Heart left ventricle (tissue), 16 donors: ENCODE measurements around the gene TBC1D5. TPM values are rescaled to one million over a fixed set of nuclear protein-coding genes. Genes with fewer than 3 reads are reported as not detected.

ENCODE experiments used
- ATAC-seq, 4 donors: fragments of 200-7000 bp; cut with Tn5 transposase; one replicate each; pipeline ENCODE4 v1.9.1; 2020 to 2022; ENCODE audit warnings: moderate library complexity in 4 of 4, mild to moderate bottlenecking in 3 of 4, moderate number of reproducible peaks in 1 of 4
- DNase-seq, 5 donors: peaks; one replicate each; pipeline ENCODE4 v3.0.0-alpha.2; 2020
- H3K27ac ChIP-seq, 12 donors: fragments of 200-600 bp; sonication (generic) in 4 of 12; one replicate each; pipeline versions ENCODE4 v1.5.0 to v1.8.0; 2016 to 2022; ENCODE audit warnings: mild to moderate bottlenecking in 2 of 12
- H3K27me3 ChIP-seq, 9 donors: fragments of 200-600 bp; sonication (generic) in 2 of 9; one replicate each; pipeline versions ENCODE4 v1.5.1 to v1.8.0; 2016 to 2022; ENCODE audit warnings: mild to moderate bottlenecking in 3 of 9
- H3K36me3 ChIP-seq, 9 donors: fragments of 200-600 bp; sonication (generic) in 2 of 9; one replicate each; pipeline versions ENCODE4 v1.5.0 to v1.8.0; 2018 to 2022; ENCODE audit warnings: mild to moderate bottlenecking in 2 of 9
- H3K4me1 ChIP-seq, 12 donors: fragments of 200-600 bp; sonication (generic) in 4 of 12; one replicate each; pipeline versions ENCODE4 v1.5.0 to v1.8.0; 2016 to 2022; ENCODE audit warnings: mild to moderate bottlenecking in 3 of 12
- H3K4me3 ChIP-seq, 12 donors: fragments of 200-600 bp; sonication (generic) in 4 of 12; one replicate each; pipeline versions ENCODE4 v1.5.0 to v1.8.0; 2017 to 2022; ENCODE audit warnings: mild to moderate bottlenecking in 9 of 12, moderate library complexity in 4 of 12
- H3K9me3 ChIP-seq, 12 donors: fragments of 200-600 bp; sonication (generic) in 4 of 12; one replicate each; pipeline versions ENCODE4 v1.5.0 to v1.8.0; 2016 to 2022; ENCODE audit warnings: mild to moderate bottlenecking in 1 of 12
- POLR2A ChIP-seq, 2 donors: fragments of 450-650 bp; IDR thresholded peaks; one replicate each; pipeline ENCODE4 v1.6.1; 2017; ENCODE audit warnings: antibody characterized with exemption in 2 of 2, mild to moderate bottlenecking in 2 of 2, moderate library complexity in 2 of 2
- WGBS, 4 donors: extraction: QIAGEN DNeasy Blood & Tissue Kit in 2 of 4; methylation state at CpG; one replicate each; pipeline versions ENCODE4 v1.1.5 to v1.1.7; 2013 to 2018; 5-methylcytosine and 5-hydroxymethylcytosine counted together
- intact Hi-C, 10 donors: fragments of 100-400 bp; cut with DNase I; formaldehyde crosslinking; loops; one replicate each; pipeline versions ENCODE4 v1.11.1 to v1.14.2; 2022
- polyA plus RNA-seq, 2 donors: library from polyadenylated mRNA; stranded (reverse); fragments of 200-250 nt; gene quantifications; one replicate each; pipeline ENCODE4 v1.2.3, GENCODE V29; 2013
- total RNA-seq, 9 donors: library from RNA; depleted of rRNA in 2 of 9; stranded (reverse); fragments of >200 nt in 2 of 9; fragmentation: NEBNext Ultra II Directional in 3 of 9; extraction: Animal tissue kit (Norgen Biotek cat#: 25700) in 3 of 9; gene quantifications; one replicate each; pipeline versions ENCODE4 v1.1.0 to v1.2.4, GENCODE V29; 2016 to 2023
- TF ChIP-seq, protein P1 (sequence below), 12 donors: fragments of 200-600 bp; sonication (generic) in 4 of 12; IDR thresholded peaks; one replicate each; pipeline versions ENCODE4 v1.5.0 to v1.8.0; 2018 to 2022; ENCODE audit warnings: antibody characterized with exemption in 12 of 12, mild to moderate bottlenecking in 5 of 12
- donor health status: ischemic (EF 13 %, LVEDD 7.1; RV severe dilation, severe dysfunction).
- donor health status: healthy with polysubstance abuse.
- donor health status: DM: no; HTN: yes; CAD: no.
- donor health status: DM: no; HTN: no; CAD: no.
- donor health status: ischemic (EF 25% LVEDD 6.9; RV normal size, moderate dysfunction).
- donor health status: ischemic (EF 25% LVEDD 5.7; RV mildly dilated, moderate dysfunction).
- donor health status: healthy.
- donor health status: DM: yes; HTN: yes; CAD: no.
- donor health status: ischemic (EF 35%, LVEDD 5.7; RV mildly dilated, moderate dysfunction).
- donor health status: nonischemic (EF 11% LVEDD 7.7; RV severe dilation, severe dysfunction).
- donor health status: DM: yes; HTN: yes; CAD: no.
- donor health status: PGD.
- donor health status: ischemic (EF 29% LVEDD 5.4; RV normal size, mild dysfunction).
- donor health status: nonischemic (EF 23%, LVEDD 6.1; RV moderate dilation, normal function).

Gene TBC1D5
- total and polyA plus RNA-seq, 11 donors = 5.8 to 48.3 (median 31.1) TPM

GRCh38 chr3:17579289-17580031 is 163.0 kb downstream of the TBC1D5 start:
- 73 to 79% (median 76%) methylated on average over 3 of the region's 3 CpGs for WGBS, 4 donors
- H3K27ac ChIP-seq = no peak overlapping the region
- H3K4me3 ChIP-seq = no peak overlapping the region
- no peaks in the 10 kb centered on the region for H3K36me3 ChIP-seq
- DNase-seq (no peak), ATAC-seq (no peak)
- no peaks in the 10 kb centered on the region for H3K9me3 ChIP-seq
- intact Hi-C loops = no loop called here
- H3K4me1 ChIP-seq = peaks cover 0 to 20% (median 7%) of the 10 kb centered on the region in 12 donors
- no peaks in the 10 kb centered on the region for H3K27me3 ChIP-seq
- TF ChIP-seq, protein P1, sequence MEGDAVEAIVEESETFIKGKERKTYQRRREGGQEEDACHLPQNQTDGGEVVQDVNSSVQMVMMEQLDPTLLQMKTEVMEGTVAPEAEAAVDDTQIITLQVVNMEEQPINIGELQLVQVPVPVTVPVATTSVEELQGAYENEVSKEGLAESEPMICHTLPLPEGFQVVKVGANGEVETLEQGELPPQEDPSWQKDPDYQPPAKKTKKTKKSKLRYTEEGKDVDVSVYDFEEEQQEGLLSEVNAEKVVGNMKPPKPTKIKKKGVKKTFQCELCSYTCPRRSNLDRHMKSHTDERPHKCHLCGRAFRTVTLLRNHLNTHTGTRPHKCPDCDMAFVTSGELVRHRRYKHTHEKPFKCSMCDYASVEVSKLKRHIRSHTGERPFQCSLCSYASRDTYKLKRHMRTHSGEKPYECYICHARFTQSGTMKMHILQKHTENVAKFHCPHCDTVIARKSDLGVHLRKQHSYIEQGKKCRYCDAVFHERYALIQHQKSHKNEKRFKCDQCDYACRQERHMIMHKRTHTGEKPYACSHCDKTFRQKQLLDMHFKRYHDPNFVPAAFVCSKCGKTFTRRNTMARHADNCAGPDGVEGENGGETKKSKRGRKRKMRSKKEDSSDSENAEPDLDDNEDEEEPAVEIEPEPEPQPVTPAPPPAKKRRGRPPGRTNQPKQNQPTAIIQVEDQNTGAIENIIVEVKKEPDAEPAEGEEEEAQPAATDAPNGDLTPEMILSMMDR (IDR thresholded peaks at IDR 0.05) = no peak
- no peak for TF ChIP-seq POLR2A (IDR thresholded peaks at IDR 0.05)

DNA sequence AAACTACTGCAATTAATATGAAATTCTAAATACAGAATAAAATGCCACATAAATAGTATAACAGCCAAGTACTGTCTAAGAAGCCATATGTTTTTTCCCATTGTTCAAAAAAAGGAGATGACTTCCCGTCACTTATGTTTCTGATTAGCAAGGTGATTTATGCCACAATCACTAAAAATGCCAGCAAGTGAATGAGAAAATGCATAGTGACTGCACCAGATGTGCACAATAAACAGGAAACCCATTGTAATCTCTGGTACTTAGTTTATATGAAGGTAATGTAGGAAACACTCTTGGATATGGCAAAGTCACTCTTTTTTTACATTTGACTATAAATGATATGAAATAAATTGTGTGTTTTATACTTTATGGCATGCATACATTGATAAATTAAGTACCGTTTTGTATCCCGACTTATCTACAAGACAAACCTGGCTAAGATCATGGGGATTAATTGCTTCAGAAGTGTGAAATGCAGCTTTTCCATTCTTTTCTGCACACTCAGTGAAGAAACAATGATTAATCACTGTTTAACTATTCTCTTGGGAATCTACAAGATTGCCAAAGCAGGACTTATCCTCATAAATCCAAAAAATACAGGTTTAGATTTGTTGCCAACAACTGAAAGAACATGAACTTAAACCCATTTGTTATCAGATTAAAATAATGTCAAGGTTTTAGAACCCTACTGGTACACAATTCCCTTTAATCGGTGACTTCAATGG is 164.5 kb downstream of the TBC1D5 start:
- H3K27ac ChIP-seq = no peak overlapping the region
- TF ChIP-seq, protein P1 (IDR thresholded peaks at IDR 0.05) = no peak
- no peak for TF ChIP-seq POLR2A (IDR thresholded peaks at IDR 0.05)
- H3K27me3 ChIP-seq = no peaks in the 10 kb centered on the region
- H3K4me3 ChIP-seq = no peak overlapping the region
- H3K36me3 ChIP-seq = no peaks in the 10 kb centered on the region
- 63 to 71% (median 65%) methylated on average over 4 of the region's 4 CpGs for WGBS, 4 donors
- no peaks in the 10 kb centered on the region for H3K9me3 ChIP-seq
- H3K4me1 ChIP-seq = peaks cover 0 to 20% (median 7%) of the 10 kb centered on the region in 12 donors
- intact Hi-C loops = no loop called here
- no peak for DNase-seq
- no peak for ATAC-seq

DNA sequence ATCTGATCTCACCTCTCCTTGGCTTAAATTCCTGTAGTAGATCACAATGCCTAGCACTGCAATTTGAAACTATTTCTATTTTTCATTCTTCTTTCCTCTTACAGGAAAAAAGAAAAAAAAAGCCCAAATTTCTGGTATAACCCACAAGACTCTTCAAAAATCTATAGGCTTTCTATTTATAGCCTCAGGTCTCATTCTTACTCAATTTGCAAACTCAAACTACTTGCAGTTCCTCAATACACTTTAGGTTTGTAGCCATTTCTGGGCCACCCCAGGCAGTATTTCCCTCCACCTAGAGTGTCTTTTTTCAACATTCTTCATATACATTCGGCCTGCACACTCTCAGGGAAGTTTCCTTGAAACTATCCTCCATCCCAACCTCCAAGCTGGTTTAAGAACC is 169.0 kb downstream of the TBC1D5 start:
- Histone ChIP-seq H3K27ac (no peak overlapping the region), H3K36me3 (no peaks in the 10 kb centered on the region), H3K4me3 (no peak overlapping the region), H3K9me3 (no peaks in the 10 kb centered on the region), H3K4me1 (peaks cover 0 to 8% (median under 1%) of the 10 kb centered on the region in 12 donors), H3K27me3 (no peaks in the 10 kb centered on the region)
- DNase-seq (no peak), ATAC-seq (no peak)
- 83 to 97% (median 87%) methylated on average over 1 of the region's 1 CpG for WGBS, 4 donors
- TF ChIP-seq, protein P1 (IDR thresholded peaks at IDR 0.05) = no peak
- TF ChIP-seq POLR2A (IDR thresholded peaks at IDR 0.05) = no peak
- intact Hi-C loops = no loop called here

- Histone ChIP-seq H3K4me3 (no peak overlapping the region), H3K9me3 (no peaks in the 10 kb centered on the region), H3K27ac (no peak overlapping the region), H3K4me1 (no peaks in the 10 kb centered on the region), H3K27me3 (no peaks in the 10 kb centered on the region), H3K36me3 (no peaks in the 10 kb centered on the region)
- TF ChIP-seq, protein P1 (IDR thresholded peaks at IDR 0.05) = no peak
- TF ChIP-seq POLR2A (IDR thresholded peaks at IDR 0.05) = no peak
- 79 to 87% (median 83%) methylated on average over 1 of the region's 1 CpG for WGBS, 4 donors
- ATAC-seq (no peak), DNase-seq (no peak)
- intact Hi-C loops = no loop called here
Measured at GRCh38 chr3:17571686-17572085, 170.7 kb downstream of the TBC1D5 start.
